Urothelium cell line (cell line): ENCODE data around the gene TRAK1.

Experiments
- DNase-seq: peaks from one replicate; pipeline ENCODE4 v3.0.0; 2011; ENCODE audit warnings: low spot score, mixed read lengths
- FAIRE-seq: peaks from 2 replicates; lab custom pipeline; 2011; peaks lifted over from hg19 to GRCh38; lab: Jason Lieb, UNC

Gene TRAK1

GRCh38 chr3:42066516-42067181, 24.5 kb upstream of the TRAK1 start:
- FAIRE-seq (no peak), DNase-seq (no peak)

- DNase-seq (no peak), FAIRE-seq (no peak)
Observed at GRCh38 chr3:42067326-42067725, 23.8 kb upstream of the TRAK1 start.

- FAIRE-seq, result peak; percentile 9
Observed at GRCh38 chr3:42068303-42069088, 22.7 kb upstream of the TRAK1 start.

GRCh38 chr3:42070089-42070488, 21.1 kb upstream of the TRAK1 start:
- FAIRE-seq, result no peak
- DNase-seq, result no peak

More at GRCh38 chr3:42068303-42069088, 22.7 kb upstream of the TRAK1 start:
- no peak for DNase-seq

GRCh38 chr3:42070524-42070923, 20.6 kb upstream of the TRAK1 start:
- FAIRE-seq, result no peak
- no peak for DNase-seq

GRCh38 chr3:42071904-42072812, 19.0 kb upstream of the TRAK1 start:
- FAIRE-seq, result no peak
- peak; percentile 84 for DNase-seq

- no peak for DNase-seq
- no peak for FAIRE-seq
Observed at GRCh38 chr3:42072831-42073301, 18.3 kb upstream of the TRAK1 start.

- no peak for DNase-seq
- FAIRE-seq, result no peak
Observed at GRCh38 chr3:42077785-42078184, 13.4 kb upstream of the TRAK1 start.

GRCh38 chr3:42078677-42079076, 12.5 kb upstream of the TRAK1 start:
- FAIRE-seq, result no peak
- no peak for DNase-seq

GRCh38 chr3:42079701-42080452, 11.3 kb upstream of the TRAK1 start:
- FAIRE-seq (no peak), DNase-seq (no peak)

GRCh38 chr3:42080453-42080872, 10.7 kb upstream of the TRAK1 start:
- FAIRE-seq (no peak), DNase-seq (peak; percentile 72)

GRCh38 chr3:42081838-42082473, 9.2 kb upstream of the TRAK1 start:
- FAIRE-seq, result no peak
- no peak for DNase-seq

GRCh38 chr3:42084586-42084985, 6.6 kb upstream of the TRAK1 start:
- FAIRE-seq (no peak), DNase-seq (no peak)

- DNase-seq (no peak), FAIRE-seq (no peak)
Observed at GRCh38 chr3:42085641-42086376, 5.3 kb upstream of the TRAK1 start.

GRCh38 chr3:42088803-42089530, 2.2 kb upstream of the TRAK1 start:
- DNase-seq (no peak), FAIRE-seq (no peak)

- FAIRE-seq (no peak), DNase-seq (no peak)
Observed at GRCh38 chr3:42092006-42092405, 849 bp downstream of the TRAK1 start.

GRCh38 chr3:42094128-42094527, 3.0 kb downstream of the TRAK1 start:
- DNase-seq, result no peak
- no peak for FAIRE-seq

- DNase-seq, result no peak
- FAIRE-seq, result no peak
Observed at GRCh38 chr3:42094691-42095391, 3.7 kb downstream of the TRAK1 start.
